GM19025 (cell line): Measurements from ENCODE around the gene UGT1A10.

ENCODE experiments used
- ATAC-seq: cut with Tn5 transposase; IDR thresholded peaks from one replicate; pipeline ENCODE4 v1.9.1; 2021; ENCODE audit warnings: mild to moderate bottlenecking, low read depth, moderate library complexity; ENCODE audit not compliant: unreplicated experiment

UGT1A10 gene

GRCh38 chr2:233799716-233800115 lies 163.5 kb downstream of the UGT1A10 start:
- ATAC-seq: no peak

GRCh38 chr2:233800208-233800607 lies 164.0 kb downstream of the UGT1A10 start:
- no peak for ATAC-seq

DNA sequence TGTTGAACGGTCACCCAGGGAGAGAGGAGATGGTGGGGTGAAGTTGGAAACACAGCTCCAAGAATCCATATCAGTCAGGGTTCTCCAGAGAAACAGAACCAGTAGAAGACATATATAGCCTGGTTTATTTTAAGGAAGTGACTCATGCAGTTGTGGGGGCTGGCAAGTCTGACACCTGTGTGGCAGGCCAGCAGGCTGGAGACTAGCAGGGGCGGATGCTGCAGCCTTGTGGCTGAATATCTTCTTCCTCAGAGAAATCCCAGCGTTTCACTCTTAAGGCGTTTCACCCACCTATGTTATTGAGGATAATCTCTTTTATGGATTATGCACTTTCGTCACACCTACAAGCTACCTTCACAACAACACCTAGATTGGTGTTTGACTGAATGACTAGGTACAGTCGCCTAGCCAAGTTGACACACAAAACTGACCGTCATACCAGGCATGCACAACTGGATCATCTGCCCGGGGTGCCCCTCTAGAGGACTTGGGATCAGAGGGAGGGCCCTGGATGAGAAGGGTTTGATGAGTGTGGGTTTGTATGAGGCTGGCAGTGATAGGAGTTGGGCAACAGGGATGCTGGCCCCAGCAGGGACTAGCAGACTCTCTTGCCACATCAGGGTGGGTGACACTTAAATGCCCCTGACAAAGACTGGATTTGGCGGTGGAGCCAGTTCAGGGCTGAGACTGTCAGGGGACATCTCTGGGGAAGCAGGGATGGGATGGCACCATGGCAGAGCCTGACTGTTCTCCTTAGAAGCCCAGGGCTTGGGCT lies 165.3 kb downstream of the UGT1A10 start:
- ATAC-seq: no peak

DNA sequence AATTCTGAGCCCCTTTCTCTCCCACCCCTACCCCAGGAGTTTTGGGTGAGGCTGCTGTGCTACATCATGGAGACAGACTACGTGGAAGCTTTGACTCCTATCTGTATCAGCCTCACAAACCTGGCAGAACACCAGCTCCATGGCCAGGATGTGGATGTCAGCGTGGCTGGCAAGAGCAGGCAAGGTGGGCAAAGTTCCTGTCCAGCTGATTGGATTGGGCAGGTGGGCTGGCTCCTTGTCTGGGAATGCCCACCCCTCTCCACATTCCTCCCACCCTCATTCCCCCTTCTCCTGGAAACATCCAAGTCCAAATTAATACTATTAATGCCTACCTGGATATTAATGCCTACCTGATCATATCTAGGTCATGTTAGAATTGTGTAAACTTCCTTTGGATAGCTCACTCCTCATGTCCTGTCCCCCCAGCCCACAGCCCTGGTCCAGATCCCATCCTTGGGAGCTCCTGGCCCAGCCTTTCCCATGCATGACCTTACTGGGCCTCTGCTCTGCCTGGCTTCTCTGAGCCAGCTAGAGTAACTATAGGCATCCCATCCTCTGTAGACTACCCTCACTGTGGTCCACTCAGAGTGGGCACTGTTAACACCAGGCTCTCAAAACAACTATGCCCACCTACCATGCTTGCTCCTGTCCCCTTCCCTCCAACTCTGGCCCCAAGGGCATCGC lies 166.0 kb downstream of the UGT1A10 start:
- ATAC-seq: no peak

DNA sequence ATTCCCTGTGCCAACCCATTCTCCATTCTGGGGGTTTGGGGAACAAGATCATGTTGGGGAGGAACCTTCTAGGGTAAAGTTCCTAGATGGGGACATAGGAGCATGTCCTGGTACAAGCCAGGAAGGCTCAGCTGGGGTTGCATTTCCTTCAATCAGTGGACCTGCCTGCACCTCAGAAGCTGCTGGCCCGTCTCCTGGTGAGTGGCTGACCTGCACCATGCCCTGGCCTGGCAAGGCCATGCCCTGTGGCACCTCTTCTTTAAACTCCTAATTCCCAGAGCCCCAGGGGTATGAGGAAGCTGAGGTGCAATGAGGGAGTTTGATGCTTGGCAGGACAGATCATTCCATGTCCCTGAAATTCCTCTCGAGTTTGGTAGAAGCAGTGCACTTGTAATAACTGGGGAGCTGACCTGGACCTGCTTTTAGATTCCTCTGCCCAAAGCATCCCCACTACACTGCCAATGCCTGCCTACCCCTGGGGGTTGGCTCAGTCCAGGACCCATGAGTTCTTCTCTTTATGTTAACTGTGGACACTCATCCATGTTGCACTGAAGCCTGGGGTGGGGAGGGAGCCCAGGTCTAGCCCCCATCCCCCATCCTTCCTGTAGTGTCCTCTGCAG lies 167.2 kb downstream of the UGT1A10 start:
- ATAC-seq: no peak

GRCh38 chr2:233803994-233804393 lies 167.7 kb downstream of the UGT1A10 start:
- no peak for ATAC-seq

- no peak for ATAC-seq
Measured at GRCh38 chr2:233807215-233807865, 171.1 kb downstream of the UGT1A10 start.

DNA sequence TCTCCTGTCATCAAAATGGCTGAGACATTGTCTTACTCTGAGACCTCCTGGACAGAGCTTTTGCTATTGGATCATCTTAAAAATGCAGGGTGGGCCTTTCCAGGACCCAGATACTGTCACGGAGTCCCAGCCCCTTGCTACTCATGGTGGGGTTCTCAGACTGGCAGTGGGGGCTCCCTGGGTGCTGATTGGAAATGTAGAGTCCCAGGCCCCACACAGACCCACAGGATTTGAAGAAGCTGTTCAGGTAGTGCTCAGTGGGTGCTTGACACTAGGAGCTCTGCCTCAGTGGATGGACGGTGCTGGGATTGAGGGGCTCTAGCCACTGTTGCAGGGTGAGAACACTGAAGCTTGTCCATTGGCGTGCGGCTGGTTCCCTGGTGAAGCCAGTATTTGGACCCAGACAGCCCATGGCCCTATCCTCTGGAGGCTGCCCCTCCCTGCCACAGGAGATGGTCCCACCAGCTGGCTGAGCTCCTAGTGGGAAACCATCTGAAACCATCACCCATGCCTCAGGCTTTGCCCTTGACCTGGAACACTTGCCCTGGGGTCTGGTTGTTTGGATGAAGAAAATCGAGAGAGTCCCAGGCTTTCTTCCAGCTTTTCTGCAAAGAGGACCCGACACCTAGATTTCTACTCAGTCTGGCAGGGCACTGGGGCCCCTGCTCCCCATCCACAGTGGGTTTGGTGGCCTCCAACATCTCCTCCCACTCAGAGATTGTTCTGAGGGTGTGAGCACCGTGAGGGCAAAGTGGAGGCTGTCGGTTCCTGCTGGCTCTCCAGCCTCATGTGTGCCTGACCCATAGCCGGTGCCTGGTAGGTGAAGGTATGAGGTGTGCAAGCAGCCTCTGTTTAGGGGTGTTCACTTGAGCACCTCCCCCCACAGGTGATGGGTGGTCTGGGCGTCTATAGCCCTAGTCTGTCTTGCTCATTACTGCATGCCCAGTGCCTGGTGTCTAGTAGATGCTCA lies 172.0 kb downstream of the UGT1A10 start:
- ATAC-seq: no peak

DNA sequence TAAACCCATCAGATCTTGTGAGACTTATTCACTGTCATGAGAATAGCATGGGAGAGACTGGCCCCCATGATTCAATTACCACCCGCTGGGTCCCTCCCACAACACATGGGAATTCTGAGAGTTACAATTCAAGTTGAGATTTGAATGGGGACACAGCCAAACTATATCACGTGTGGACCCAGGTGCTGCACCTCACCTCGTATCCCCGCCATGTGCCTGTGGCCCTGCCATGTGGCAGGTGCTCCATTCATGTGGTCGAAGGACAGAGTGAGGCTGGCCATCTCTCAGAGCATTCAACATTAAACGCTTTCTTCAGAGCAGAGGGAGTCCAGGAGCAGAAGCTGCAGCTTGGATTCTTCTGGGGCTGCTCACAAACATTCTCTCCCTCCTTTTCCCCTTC lies 174.1 kb downstream of the UGT1A10 start:
- ATAC-seq: no peak

GRCh38 chr2:233811087-233811486 lies 174.8 kb downstream of the UGT1A10 start:
- no peak for ATAC-seq

GRCh38 chr2:233811732-233812131 lies 175.5 kb downstream of the UGT1A10 start:
- ATAC-seq: no peak

GRCh38 chr2:233813236-233814055 lies 177.2 kb downstream of the UGT1A10 start:
- no peak for ATAC-seq

- ATAC-seq: no peak
Measured at GRCh38 chr2:233814056-233814835, 178.0 kb downstream of the UGT1A10 start.

DNA sequence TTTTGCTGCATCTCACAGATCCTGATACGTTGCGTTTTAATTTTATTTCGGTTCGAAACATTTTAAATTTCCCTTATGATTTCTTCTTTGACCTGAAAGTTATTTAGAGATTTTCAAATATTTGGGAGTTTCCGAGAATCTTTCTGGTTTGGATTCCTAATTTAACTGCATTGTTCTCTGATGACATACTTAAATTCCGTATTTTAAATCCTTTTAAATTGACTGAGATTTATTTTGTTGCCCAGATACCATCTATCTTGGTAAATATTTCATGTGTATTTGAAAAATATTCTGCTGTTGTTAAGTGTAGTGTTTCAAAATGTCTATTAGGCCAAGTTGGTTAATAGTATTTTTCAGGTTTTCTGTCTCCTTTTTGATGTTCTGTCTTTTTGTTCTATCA lies 179.6 kb downstream of the UGT1A10 start:
- ATAC-seq: no peak

- no peak for ATAC-seq
Measured at GRCh38 chr2:233816334-233816733, 180.1 kb downstream of the UGT1A10 start.

- no peak for ATAC-seq
Measured at GRCh38 chr2:233816771-233817170, 180.5 kb downstream of the UGT1A10 start.

- ATAC-seq: no peak
Measured at GRCh38 chr2:233817361-233817911, 181.2 kb downstream of the UGT1A10 start.

DNA sequence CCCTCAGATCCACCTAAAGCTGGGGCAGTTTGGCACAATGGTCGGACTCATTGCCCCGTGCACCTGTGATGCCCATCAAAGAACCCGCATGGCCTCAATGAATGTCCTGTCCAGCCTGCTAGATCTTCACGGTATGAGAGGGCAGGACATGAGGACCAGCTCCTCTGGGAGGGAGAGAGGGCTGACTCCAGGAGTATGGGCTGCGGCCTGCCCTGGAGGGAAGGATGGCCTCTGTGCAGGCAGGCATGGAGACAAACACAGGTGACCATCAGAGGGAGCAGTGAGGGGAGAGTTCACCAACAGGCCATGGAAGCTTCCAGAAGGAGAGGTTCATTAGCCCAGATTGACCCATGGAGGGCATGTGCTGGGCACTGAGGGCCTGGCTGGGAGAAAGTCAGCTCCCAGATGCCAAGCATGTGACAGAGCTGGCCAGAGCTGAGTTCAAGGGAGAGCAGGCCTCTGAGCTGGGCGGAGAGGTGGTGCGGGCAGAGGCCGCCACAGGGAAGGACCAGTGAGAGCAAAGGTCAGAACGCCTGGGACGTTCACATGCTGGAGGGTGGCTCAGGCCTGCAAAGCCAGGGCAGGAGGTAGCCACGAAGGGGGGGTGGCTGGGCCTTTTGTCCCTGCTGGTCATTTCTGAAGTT lies 181.9 kb downstream of the UGT1A10 start:
- no peak for ATAC-seq
